GM21423 (cell line): ENCODE results near the gene ANKRD11.
"Not testable (repeated sequence)": the region's sequence is repeated elsewhere in the genome, so short reads cannot be mapped to it uniquely, and the experiment has no call there.

ENCODE experiments used
- ATAC-seq: cut with Tn5 transposase; IDR thresholded peaks from one replicate; pipeline ENCODE4 v1.9.1; 2021; ENCODE audit warnings: mild to moderate bottlenecking, moderate library complexity; ENCODE audit not compliant: unreplicated experiment

Gene ANKRD11

DNA sequence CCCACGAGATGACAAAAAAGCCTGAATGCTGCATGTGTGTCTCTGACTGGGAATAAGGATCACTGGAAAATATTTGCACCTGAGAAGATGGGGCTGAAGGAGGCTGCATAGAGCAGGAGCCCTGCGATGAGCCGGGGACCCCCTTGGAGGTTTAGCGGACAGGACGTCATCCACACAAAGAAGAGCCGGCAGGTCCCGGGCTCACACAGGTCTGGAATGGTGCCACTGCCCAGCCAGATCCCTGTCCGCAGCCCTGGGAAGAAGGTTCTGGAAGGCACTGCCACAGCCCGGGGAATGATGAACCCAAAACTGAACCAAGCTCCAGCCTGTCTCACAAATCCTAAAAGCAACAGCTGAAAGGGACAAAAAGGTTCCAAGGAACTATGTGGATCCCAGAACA lies 101.8 kb downstream of the ANKRD11 start:
- no peak for ATAC-seq

- no peak for ATAC-seq
Observed at GRCh38 chr16:89386306-89387185, 103.8 kb downstream of the ANKRD11 start.

DNA sequence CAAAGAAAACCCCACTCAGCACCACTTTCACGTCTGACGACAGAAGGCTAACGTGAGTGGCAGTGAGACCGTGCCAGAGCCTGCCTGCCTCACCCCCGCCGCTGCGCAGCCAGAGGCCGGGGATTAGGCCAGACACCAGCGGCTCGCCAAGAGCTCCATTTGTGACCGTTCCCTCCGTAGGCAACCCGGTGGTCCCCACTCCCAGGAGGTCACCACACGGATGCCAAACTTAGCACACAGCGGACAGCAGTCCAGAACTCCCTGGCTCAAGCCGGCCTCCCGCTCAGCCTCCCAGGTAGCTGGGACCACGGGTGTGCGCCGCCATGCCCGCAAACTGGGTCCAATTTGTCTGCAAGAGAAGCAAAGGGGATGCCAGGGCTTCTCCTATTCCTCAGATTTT lies 104.6 kb downstream of the ANKRD11 start:
- ATAC-seq: no peak

DNA sequence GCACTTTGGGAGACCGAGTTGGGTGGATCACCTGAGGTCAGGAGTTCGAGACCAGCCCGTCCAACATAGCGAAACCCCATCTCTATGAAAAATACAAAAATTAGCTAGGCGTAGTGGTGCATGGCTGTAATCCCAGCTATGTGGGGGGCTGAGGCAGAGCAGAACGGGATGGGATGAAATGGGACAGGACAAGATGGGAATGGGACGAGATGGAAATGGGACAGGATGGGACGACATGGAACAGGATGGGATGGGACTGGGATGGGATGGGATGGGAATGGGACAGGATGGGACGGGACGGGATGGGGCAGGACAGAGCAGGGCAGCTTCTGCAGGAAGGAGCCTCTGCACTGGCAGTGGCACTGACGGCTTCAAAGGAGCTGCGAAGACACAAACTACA lies 106.1 kb downstream of the ANKRD11 start:
- ATAC-seq: no peak

DNA sequence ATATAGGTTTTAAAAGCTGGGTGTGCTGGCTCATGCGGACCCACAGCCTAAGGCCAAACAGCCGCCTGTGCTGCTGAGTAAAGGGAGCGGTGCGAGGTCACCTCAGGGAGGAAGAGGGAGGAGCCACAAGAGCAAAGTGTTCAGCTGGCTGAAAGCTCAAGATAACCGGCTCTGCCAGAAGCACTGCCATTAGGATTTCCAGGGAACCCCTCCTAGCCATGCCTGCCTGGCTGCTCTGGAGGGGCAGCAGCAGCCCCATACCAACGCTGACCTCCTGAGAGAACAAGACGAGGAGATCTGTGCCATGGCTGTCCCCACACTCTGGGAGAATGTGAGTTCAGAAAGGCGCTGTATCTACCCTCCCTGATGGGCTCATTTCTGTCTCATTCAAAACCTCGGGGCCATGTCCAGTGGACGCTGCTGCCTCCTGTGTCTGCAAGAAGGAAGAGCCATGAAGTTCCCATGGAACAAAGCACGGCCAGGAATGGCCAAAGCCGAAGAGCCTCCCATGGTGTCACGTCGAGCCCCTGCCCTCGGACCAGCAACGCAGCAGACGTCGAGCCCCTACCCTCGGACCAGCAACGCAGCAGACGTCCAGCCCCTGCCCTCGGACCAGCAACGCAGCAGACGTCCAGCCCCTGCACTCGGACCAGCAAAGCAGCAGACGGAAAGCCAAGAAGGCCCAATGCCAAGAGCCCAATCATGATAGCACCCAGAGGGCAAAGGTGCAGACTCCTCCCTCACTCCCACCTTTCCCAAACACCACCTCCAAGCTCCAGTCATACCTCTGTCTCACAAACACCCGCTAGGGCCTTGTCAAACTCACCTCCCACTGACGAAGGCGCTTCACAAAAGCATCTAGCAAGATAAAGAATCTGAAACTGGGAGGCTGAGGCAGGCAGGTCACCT lies 107.0 kb downstream of the ANKRD11 start:
- ATAC-seq: no peak

- ATAC-seq: not testable (repeated sequence)
Observed at GRCh38 chr16:89382555-89382954, 107.8 kb downstream of the ANKRD11 start.

- no peak for ATAC-seq
Observed at GRCh38 chr16:89381788-89382187, 108.6 kb downstream of the ANKRD11 start.

GRCh38 chr16:89380681-89381080 lies 109.7 kb downstream of the ANKRD11 start:
- ATAC-seq: no peak

GRCh38 chr16:89378947-89379771 lies 111.2 kb downstream of the ANKRD11 start:
- no peak for ATAC-seq

DNA sequence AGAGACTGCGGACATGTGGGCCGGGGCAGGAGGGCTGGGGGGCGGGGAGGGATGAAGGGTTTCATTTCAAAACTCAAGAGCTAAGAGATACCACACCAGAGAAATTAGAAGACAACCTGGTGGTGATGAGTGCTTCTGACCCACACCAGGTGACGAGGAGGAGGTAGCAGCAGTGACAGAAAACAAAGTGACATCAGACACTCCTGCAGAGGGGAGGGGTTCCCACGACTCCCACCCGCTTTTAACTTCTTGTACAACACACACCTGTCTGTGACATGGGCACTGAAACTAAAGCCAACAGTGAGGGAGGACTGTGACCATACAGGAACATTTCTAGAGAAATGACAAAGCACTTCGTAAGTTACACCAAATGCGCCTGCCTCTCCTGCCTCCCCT lies 112.9 kb downstream of the ANKRD11 start:
- no peak for ATAC-seq

DNA sequence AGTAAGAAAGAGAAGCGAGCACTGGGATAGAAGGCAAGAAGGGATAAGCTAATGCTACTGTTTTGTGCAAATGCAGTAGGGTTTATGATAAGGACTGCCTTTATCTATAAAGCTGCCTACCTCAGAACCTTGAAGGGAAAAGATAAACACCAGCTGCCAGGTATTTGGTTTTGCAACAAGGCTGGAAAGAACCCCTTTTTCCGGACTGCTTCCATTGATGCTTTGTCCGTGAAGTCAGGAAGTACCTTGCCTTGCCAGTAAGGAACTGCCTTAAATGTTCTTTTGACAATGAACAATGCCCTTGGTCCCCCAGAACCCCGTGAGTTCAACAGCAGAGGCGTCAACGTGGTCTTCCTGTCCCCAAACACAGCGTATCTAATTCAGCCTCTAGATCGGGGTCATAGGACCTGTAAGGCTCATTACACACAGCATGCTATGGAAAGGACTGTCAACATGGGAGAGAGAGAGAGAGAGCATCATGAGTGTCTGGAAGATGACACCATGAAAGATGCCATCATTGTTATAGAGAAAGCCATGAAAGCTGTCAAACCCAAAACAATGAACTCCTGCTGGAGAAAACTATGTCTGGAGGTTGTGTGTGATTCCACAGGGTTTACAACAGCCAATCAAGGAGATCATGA lies 113.4 kb downstream of the ANKRD11 start:
- ATAC-seq: no peak

DNA sequence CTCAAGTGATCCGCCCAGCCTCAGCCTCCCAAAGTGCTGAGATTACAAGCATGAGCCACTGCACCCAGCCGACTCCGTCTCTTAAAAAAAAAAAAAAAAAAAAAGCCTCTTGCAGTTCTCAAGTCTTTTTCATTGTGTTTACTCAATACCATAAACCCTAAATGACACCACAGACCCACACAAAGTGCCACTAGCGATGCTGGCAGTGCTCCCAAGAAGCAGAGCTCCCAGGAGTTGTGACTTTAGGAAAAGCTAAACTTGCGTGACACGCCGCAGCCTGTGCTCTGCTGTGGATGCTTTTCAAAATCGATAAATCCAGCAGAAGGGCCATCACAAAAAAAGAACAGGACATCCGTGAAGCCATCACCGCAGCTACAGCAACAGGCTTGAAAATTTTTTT lies 114.7 kb downstream of the ANKRD11 start:
- no peak for ATAC-seq

DNA sequence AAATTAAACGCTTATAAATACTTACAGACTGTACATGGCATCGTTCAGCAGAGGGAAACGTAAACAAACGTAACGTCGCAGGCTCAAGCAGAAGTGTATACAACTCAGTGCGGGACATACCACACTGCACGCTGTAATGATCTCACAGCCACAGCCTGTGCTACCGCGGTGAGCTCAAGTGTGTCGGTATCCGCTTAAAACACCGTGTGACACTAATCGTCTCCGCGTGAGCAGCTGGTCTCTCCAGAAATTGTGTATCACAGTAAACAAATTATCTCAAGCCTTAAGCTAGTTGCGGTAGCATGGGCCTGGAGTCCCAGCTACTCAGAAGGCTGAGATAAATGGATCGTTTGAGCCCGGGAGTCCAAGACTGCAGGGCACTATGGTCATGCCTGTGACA lies 115.3 kb downstream of the ANKRD11 start:
- ATAC-seq: peak; percentile 70

- no peak for ATAC-seq
Observed at GRCh38 chr16:89374393-89374960, 115.9 kb downstream of the ANKRD11 start.

DNA sequence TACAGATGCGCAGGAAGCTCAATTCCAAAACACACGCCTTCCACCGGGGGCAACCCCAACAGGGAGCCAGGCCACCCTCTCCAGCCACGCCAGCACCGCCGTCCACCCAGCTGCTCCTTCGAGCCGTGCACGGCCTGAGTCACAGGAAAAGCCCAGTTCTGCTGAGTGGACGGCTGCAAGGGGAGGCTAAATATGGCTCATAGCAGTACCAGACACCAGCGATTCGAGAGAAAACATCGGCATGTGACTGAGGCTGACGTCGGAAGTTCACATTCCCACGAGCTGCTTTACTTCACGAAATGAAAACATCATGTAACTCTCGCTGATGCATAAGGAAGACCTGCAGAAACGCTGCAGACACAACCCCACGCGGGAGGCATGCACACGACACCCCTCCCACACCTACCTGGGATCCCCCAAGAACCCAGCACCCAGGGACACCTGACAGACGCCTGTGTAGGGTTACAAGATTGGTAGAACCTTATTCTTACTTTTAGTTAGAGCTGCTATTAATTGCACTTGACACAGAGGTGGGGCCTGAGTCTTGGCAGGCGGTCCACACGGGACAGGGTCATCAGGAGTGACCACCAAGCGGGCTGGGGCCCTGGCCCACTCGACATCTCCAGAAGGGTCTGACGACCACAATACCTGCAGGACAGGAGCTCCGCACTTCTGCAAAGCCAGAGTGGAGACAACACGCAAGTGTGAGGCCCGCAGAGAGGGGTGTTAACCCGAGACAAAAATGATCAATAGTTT lies 116.8 kb downstream of the ANKRD11 start:
- no peak for ATAC-seq

DNA sequence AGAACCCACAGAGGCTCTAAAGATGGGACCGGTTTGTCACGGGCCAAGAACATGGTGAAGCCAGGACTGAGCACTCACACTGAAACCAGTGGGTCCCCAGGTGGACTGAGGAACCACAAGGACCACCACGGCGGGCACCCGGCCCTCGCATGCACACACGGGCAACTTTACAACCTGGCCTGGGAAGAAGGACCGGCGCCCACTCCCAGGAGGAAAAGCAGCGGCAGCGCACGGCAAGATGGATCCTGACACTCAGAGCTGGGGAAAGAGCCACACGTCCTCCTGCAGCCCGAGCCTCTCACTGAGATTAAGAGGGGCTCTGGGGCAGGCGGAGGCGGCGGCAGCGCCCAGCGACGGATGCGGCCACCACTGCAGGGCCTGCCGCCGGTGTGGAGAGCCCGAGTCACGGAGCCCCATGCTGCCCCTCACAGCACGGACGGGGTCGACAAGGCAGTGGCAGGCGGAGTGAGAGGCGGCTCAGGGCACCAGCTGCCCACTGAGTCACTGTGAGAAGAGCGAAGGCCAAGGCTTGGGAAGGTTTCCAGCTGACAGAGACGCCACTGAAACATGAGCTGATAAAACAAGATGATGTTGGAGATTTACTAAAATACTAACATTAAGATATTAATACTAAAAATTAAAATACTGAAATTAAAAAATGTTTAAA lies 118.3 kb downstream of the ANKRD11 start:
- ATAC-seq: no peak

DNA sequence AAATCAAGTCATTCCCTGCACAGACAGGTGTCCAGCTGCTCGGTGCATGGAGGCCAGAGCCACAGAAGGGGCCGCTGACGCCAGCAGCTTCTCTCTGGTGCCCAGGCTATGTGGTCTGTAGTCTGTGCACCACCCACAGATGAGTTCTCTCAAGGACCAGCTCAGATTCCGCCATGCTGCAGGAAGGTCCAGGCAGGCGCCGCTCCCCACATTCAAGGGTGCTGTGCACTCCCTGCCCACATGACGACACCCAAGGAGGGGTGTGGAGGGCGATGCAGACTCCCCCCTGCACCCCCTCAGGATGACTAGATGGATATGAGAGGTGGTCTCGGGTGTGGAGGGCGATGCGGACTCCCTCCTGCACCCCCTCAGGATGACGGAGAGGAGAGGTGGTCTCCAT lies 119.0 kb downstream of the ANKRD11 start:
- ATAC-seq: no peak

DNA sequence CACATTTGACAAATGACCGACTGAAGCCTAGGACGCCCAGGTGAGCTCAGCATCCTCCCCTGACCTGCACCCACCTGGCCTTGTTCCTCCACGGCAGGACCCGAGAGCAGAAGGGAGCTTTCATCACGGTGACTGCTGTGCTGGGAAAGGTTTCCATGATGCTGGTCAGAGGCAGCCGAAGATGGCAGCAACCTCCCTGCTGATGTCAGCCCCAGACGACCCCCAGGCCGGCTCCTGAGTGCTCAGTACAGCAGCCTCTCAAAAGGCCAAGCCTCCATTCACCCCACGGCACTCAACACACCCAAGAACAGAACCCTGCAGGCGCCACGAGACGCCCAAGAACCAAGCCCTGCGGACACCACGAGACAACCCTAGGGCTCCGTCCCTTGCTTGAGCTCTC lies 119.8 kb downstream of the ANKRD11 start:
- no peak for ATAC-seq

GRCh38 chr16:89370081-89370511 lies 120.3 kb downstream of the ANKRD11 start:
- ATAC-seq: no peak
